ENCODE measurements around the gene CAVIN3. TPM values are rescaled to one million over a fixed set of nuclear protein-coding genes. Genes with fewer than 3 reads are reported as not detected.

CAVIN3 gene
- total RNA-seq, 1 experiment from 2014 or later: 11.2 TPM

- H3K27me3 Mint-ChIP-seq (ENCODE audit: insufficient read depth, unreplicated experiment): peaks cover 6% of the 10 kb centered on the region
- no peak overlapping the region for H3K4me3 Mint-ChIP-seq (ENCODE audit: unreplicated experiment)
- no peaks in the 10 kb centered on the region for H3K9me3 Mint-ChIP-seq (ENCODE audit: unreplicated experiment)
- peaks cover 5% of the 10 kb centered on the region for H3K4me1 Mint-ChIP-seq (ENCODE audit: low read depth, unreplicated experiment)
- no TSS peak for BruUV-seq (replicated peaks)
- CTCF ChIA-PET: interaction anchor here (1.2 to 1.8 kb wide), 2 partner anchors 15 to 55 kb away, joined by 4 to 8 read pairs; no protein-coding TSS in a partner anchor
- DNase-seq: no peak
- TF ChIP-seq, protein P1, sequence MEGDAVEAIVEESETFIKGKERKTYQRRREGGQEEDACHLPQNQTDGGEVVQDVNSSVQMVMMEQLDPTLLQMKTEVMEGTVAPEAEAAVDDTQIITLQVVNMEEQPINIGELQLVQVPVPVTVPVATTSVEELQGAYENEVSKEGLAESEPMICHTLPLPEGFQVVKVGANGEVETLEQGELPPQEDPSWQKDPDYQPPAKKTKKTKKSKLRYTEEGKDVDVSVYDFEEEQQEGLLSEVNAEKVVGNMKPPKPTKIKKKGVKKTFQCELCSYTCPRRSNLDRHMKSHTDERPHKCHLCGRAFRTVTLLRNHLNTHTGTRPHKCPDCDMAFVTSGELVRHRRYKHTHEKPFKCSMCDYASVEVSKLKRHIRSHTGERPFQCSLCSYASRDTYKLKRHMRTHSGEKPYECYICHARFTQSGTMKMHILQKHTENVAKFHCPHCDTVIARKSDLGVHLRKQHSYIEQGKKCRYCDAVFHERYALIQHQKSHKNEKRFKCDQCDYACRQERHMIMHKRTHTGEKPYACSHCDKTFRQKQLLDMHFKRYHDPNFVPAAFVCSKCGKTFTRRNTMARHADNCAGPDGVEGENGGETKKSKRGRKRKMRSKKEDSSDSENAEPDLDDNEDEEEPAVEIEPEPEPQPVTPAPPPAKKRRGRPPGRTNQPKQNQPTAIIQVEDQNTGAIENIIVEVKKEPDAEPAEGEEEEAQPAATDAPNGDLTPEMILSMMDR (IDR thresholded peaks at IDR 0.05; ENCODE audit: insufficient read depth in 1 of 2, low read depth in 1 of 2, low read length in 1 of 2, severe bottlenecking in 1 of 2, unreplicated experiment in 1 of 2): no peak
- intact Hi-C loops (cut with micrococcal nuclease; ENCODE audit: unreplicated experiment): no loop called here
- no peaks in the 10 kb centered on the region for H3K9me3 ChIP-seq
- H3K27ac Mint-ChIP-seq (ENCODE audit: unreplicated experiment): no peak overlapping the region
- no peaks in the 10 kb centered on the region for H3K36me3 ChIP-seq (ENCODE audit: control insufficient read depth, insufficient read depth, low read length)
- POLR2A ChIA-PET: no interaction called here
- H3K36me3 Mint-ChIP-seq (ENCODE audit: insufficient read depth, unreplicated experiment): no peaks in the 10 kb centered on the region
- H3K4me3 ChIP-seq (ENCODE audit: low read depth, low read length): no peak overlapping the region
- no peaks in the 10 kb centered on the region for H3K4me1 ChIP-seq
- H3K27me3 ChIP-seq (replicated peaks; ENCODE audit: control insufficient read depth, insufficient read depth, low read length): no peaks in the 10 kb centered on the region; the same call in 1 of the 2 replicates
These were observed 12.4 kb downstream of the CAVIN3 start for GRCh38 chr11:6307876-6308275.

- Histone ChIP-seq H3K9me3 (no peaks in the 10 kb centered on the region), H3K36me3 (ENCODE audit: control insufficient read depth, insufficient read depth, low read length) (no peaks in the 10 kb centered on the region), H3K4me1 (no peaks in the 10 kb centered on the region), H3K27me3 (replicated peaks; ENCODE audit: control insufficient read depth, insufficient read depth, low read length) (no peaks in the 10 kb centered on the region; the same call in 1 of the 2 replicates), H3K4me3 (ENCODE audit: low read depth, low read length) (no peak overlapping the region)
- H3K9me3 Mint-ChIP-seq (ENCODE audit: unreplicated experiment): no peaks in the 10 kb centered on the region
- intact Hi-C loops (cut with micrococcal nuclease; ENCODE audit: unreplicated experiment): no loop called here
- TF ChIP-seq, protein P1 (IDR thresholded peaks at IDR 0.05; ENCODE audit: insufficient read depth in 1 of 2, low read depth in 1 of 2, low read length in 1 of 2, severe bottlenecking in 1 of 2, unreplicated experiment in 1 of 2): no peak
- peaks cover 5% of the 10 kb centered on the region for H3K4me1 Mint-ChIP-seq (ENCODE audit: low read depth, unreplicated experiment)
- H3K36me3 Mint-ChIP-seq (ENCODE audit: insufficient read depth, unreplicated experiment): no peaks in the 10 kb centered on the region
- DNase-seq: no peak
- no peak overlapping the region for H3K4me3 Mint-ChIP-seq (ENCODE audit: unreplicated experiment)
- BruUV-seq (replicated peaks): no TSS peak
- POLR2A ChIA-PET: no interaction called here
- CTCF ChIA-PET: interaction anchor here (0.6 to 1.9 kb wide), 2 partner anchors 49 to 363 kb away, joined by 3 to 5 read pairs; partner anchors contain the start of gene OR56A3
- H3K27me3 Mint-ChIP-seq (ENCODE audit: insufficient read depth, unreplicated experiment): peaks cover 6% of the 10 kb centered on the region
- no peak overlapping the region for H3K27ac Mint-ChIP-seq (ENCODE audit: unreplicated experiment)
These were observed 15.0 kb downstream of the CAVIN3 start for GRCh38 chr11:6305297-6305696.

GRCh38 chr11:6303661-6304060, 16.6 kb downstream of the CAVIN3 start:
- ChIA-PET CTCF (no interaction called here), POLR2A (no interaction called here)
- DNase-seq: no peak
- intact Hi-C loops (cut with micrococcal nuclease; ENCODE audit: unreplicated experiment): no loop called here
- no peaks in the 10 kb centered on the region for H3K9me3 Mint-ChIP-seq (ENCODE audit: unreplicated experiment)
- peaks cover 6% of the 10 kb centered on the region for H3K27me3 Mint-ChIP-seq (ENCODE audit: insufficient read depth, unreplicated experiment)
- H3K4me1 ChIP-seq: no peaks in the 10 kb centered on the region
- no peak overlapping the region for H3K27ac Mint-ChIP-seq (ENCODE audit: unreplicated experiment)
- H3K4me3 Mint-ChIP-seq (ENCODE audit: unreplicated experiment): no peak overlapping the region
- no peaks in the 10 kb centered on the region for H3K36me3 Mint-ChIP-seq (ENCODE audit: insufficient read depth, unreplicated experiment)
- no peaks in the 10 kb centered on the region; the same call in 1 of the 2 replicates for H3K27me3 ChIP-seq (replicated peaks; ENCODE audit: control insufficient read depth, insufficient read depth, low read length)
- no peaks in the 10 kb centered on the region for H3K36me3 ChIP-seq (ENCODE audit: control insufficient read depth, insufficient read depth, low read length)
- no peaks in the 10 kb centered on the region for H3K9me3 ChIP-seq
- TF ChIP-seq, protein P1 (IDR thresholded peaks at IDR 0.05; ENCODE audit: insufficient read depth in 1 of 2, low read depth in 1 of 2, low read length in 1 of 2, severe bottlenecking in 1 of 2, unreplicated experiment in 1 of 2): no peak
- no peak overlapping the region for H3K4me3 ChIP-seq (ENCODE audit: low read depth, low read length)
- peaks cover 5% of the 10 kb centered on the region for H3K4me1 Mint-ChIP-seq (ENCODE audit: low read depth, unreplicated experiment)
- BruUV-seq (replicated peaks): no TSS peak
